AG09309 (cell line): ENCODE measurements around the gene MCM9.

Source experiments
- DNase-seq: peaks from one replicate; pipeline ENCODE4 v3.0.0-alpha.2; 2010; ENCODE audit warnings: low read depth
- H3K4me3 ChIP-seq: 2 replicates; pipeline ENCODE4 v1.5.1; 2011; ENCODE audit warnings: mild to moderate bottlenecking, low read depth, low read length, moderate library complexity; ENCODE audit not compliant: control insufficient read depth
- CTCF ChIP-seq: IDR thresholded peaks from 2 replicates; pipeline ENCODE4 v1.5.1; 2011; ENCODE audit warnings: mild to moderate bottlenecking, low read depth, low read length, inconsistent platforms; ENCODE audit not compliant: insufficient read depth, control insufficient read depth; ENCODE audit errors: missing control alignments

Gene MCM9

GRCh38 chr6:118877806-118878205, 57.2 kb downstream of the MCM9 start:
- no peak overlapping the region for H3K4me3 ChIP-seq
- no peak for TF ChIP-seq CTCF
- no peak for DNase-seq

GRCh38 chr6:118876814-118877213, 58.1 kb downstream of the MCM9 start:
- H3K4me3 ChIP-seq, result no peak overlapping the region
- TF ChIP-seq CTCF, result no peak
- DNase-seq, result no peak

GRCh38 chr6:118876198-118876597, 58.8 kb downstream of the MCM9 start:
- TF ChIP-seq CTCF, result no peak
- H3K4me3 ChIP-seq, result no peak overlapping the region
- no peak for DNase-seq

GRCh38 chr6:118875672-118876071, 59.3 kb downstream of the MCM9 start:
- DNase-seq, result no peak
- TF ChIP-seq CTCF, result no peak
- no peak overlapping the region for H3K4me3 ChIP-seq

GRCh38 chr6:118873239-118873638, 61.7 kb downstream of the MCM9 start:
- no peak for TF ChIP-seq CTCF

GRCh38 chr6:118872726-118873125, 62.2 kb downstream of the MCM9 start:
- H3K4me3 ChIP-seq, result no peak overlapping the region
- DNase-seq, result no peak
- no peak for TF ChIP-seq CTCF

More at GRCh38 chr6:118873239-118873638, 61.7 kb downstream of the MCM9 start:
- DNase-seq, result no peak
- no peak overlapping the region for H3K4me3 ChIP-seq

GRCh38 chr6:118872318-118872717, 62.6 kb downstream of the MCM9 start:
- DNase-seq, result no peak
- TF ChIP-seq CTCF, result no peak

More at GRCh38 chr6:118872318-118872717, 62.6 kb downstream of the MCM9 start:
- no peak overlapping the region for H3K4me3 ChIP-seq
